ENCODE data around the gene UBAC1.

- TF ChIP-seq, protein P1, sequence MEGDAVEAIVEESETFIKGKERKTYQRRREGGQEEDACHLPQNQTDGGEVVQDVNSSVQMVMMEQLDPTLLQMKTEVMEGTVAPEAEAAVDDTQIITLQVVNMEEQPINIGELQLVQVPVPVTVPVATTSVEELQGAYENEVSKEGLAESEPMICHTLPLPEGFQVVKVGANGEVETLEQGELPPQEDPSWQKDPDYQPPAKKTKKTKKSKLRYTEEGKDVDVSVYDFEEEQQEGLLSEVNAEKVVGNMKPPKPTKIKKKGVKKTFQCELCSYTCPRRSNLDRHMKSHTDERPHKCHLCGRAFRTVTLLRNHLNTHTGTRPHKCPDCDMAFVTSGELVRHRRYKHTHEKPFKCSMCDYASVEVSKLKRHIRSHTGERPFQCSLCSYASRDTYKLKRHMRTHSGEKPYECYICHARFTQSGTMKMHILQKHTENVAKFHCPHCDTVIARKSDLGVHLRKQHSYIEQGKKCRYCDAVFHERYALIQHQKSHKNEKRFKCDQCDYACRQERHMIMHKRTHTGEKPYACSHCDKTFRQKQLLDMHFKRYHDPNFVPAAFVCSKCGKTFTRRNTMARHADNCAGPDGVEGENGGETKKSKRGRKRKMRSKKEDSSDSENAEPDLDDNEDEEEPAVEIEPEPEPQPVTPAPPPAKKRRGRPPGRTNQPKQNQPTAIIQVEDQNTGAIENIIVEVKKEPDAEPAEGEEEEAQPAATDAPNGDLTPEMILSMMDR (IDR thresholded peaks at IDR 0.05; ENCODE audit: low read depth, low read length): no peak
- TF ChIP-seq, protein P2, sequence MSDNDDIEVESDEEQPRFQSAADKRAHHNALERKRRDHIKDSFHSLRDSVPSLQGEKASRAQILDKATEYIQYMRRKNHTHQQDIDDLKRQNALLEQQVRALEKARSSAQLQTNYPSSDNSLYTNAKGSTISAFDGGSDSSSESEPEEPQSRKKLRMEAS (IDR thresholded peaks at IDR 0.05; ENCODE audit: low read depth, low read length): peak; percentile 86
- TF ChIP-seq POLR2A (IDR thresholded peaks at IDR 0.05; ENCODE audit: extremely low read depth, insufficient read length) (no peak), MYC (IDR thresholded peaks at IDR 0.05; ENCODE audit: low read depth, low read length) (peak; percentile 70)
Observed at GRCh38 chr9:135994501-135995192, 33.5 kb upstream of the UBAC1 start.
